Pancreas (tissue), 10 donors: ENCODE results near the gene IRX1. TPM values are rescaled to one million over a fixed set of nuclear protein-coding genes. Genes with fewer than 3 reads are reported as not detected.

Experiments used
- ATAC-seq, 4 donors: fragments of 200-7000 bp; cut with Tn5 transposase; one replicate each; pipeline versions ENCODE4 v1.8.0 to v1.9.1; 2020; ENCODE audit warnings: mild to moderate bottlenecking in 4 of 4, moderate library complexity in 4 of 4
- DNase-seq, 6 donors: peaks; one replicate each; pipeline ENCODE4 v3.0.0-alpha.2; 2020
- FAIRE-seq: peaks from 2 replicates; lab custom pipeline; 2012; peaks lifted over from hg19 to GRCh38; lab: Jason Lieb, UNC
- H3K27ac ChIP-seq, 4 donors: fragments of 200-600 bp; sonication (generic); 1 replicate in 3 of 4; 2 replicates in 1 of 4; pipeline versions ENCODE4 v1.5.0 to v1.8.0; 2020
- H3K27me3 ChIP-seq, 4 donors: fragments of 200-600 bp; one replicate each; pipeline ENCODE4 v1.8.0; 2021
- H3K36me3 ChIP-seq, 3 donors: fragments of 200-600 bp; sonication (generic) in 1 of 3; one replicate each; pipeline versions ENCODE4 v1.5.0 to v1.8.0; 2020 to 2021
- H3K4me1 ChIP-seq, 3 donors: fragments of 200-600 bp; one replicate each; pipeline ENCODE4 v1.8.0; 2021
- H3K4me3 ChIP-seq, 4 donors: fragments of 200-600 bp; sonication (generic) in 2 of 4; one replicate each; pipeline versions ENCODE4 v1.5.0 to v1.8.0; 2020 to 2021
- H3K9me3 ChIP-seq, 4 donors: fragments of 200-600 bp; one replicate each; pipeline ENCODE4 v1.8.0; 2021
- CTCF ChIP-seq, 4 donors: fragments of 200-600 bp; sonication (generic) in 3 of 4; IDR thresholded peaks; one replicate each; pipeline versions ENCODE4 v1.5.0 to v1.8.0; 2021; ENCODE audit warnings: antibody characterized with exemption in 4 of 4
- WGBS, 2 donors: extraction: QIAGEN DNeasy Blood & Tissue Kit; methylation state at CpG; one replicate each; pipeline ENCODE4 v1.1.7; 2013; 5-methylcytosine and 5-hydroxymethylcytosine counted together
- intact Hi-C, 3 donors: fragments of 100-400 bp; cut with DNase I; formaldehyde crosslinking; loops; one replicate each; pipeline versions ENCODE4 v1.11.1 to v1.14.2; 2022
- polyA plus RNA-seq, 2 donors: library from polyadenylated mRNA; stranded (reverse); fragments of 200-250 nt; gene quantifications; one replicate each; pipeline ENCODE4 v1.2.3, GENCODE V29; 2013
- total RNA-seq, 6 donors: library from RNA; stranded (reverse); fragmentation: NEBNext Ultra II Directional in 4 of 6; extraction: Animal tissue kit (Norgen Biotek cat#: 25700) in 4 of 6; gene quantifications; one replicate each; pipeline versions ENCODE4 v1.2.1 to v1.2.4, GENCODE V29; 2021 to 2023
- donor health status: healthy with polysubstance abuse.
- donor health status: DM: no; HTN: no; CAD: no; lungs with moderate emphysema.
- donor health status: DM: no; HTN: no; CAD: no.
- donor health status: control.
- donor health status: control.
- donor health status: Bipolar disorder and iron deficiency.
- donor health status: DM: yes; HTN: yes; CAD: no.
- donor health status: DM: no; HTN: no; CAD: no.
- donor health status: DM: no; HTN: no; CAD: no.
- donor health status: DM: yes; HTN: yes; CAD: no.

The IRX1 gene
- total and polyA plus RNA-seq, 8 donors: 0.09 to 3.4 (median 0.43) TPM; not detected in 1

GRCh38 chr5:3609120-3609681 is 13.6 kb downstream of the IRX1 start:
- H3K9me3 ChIP-seq: no peaks in the 10 kb centered on the region
- H3K36me3 ChIP-seq: no peaks in the 10 kb centered on the region
- H3K4me3 ChIP-seq: no peak overlapping the region
- DNase-seq: no peak
- no peak overlapping the region for H3K27ac ChIP-seq
- peaks cover 0 to 5% (median 0%) of the 10 kb centered on the region in 4 donors for H3K27me3 ChIP-seq
- FAIRE-seq: no peak
- 48 to 57% methylated on average over 18 of the region's 18 CpGs for WGBS, 2 donors
- intact Hi-C loops: no loop called here
- ATAC-seq: no peak
- no peaks in the 10 kb centered on the region for H3K4me1 ChIP-seq
- no peak for TF ChIP-seq CTCF (IDR thresholded peaks at IDR 0.05)

- FAIRE-seq: no peak
- no peak overlapping the region for H3K27ac ChIP-seq
Measured at GRCh38 chr5:3612591-3613042, 17.0 kb downstream of the IRX1 start.

GRCh38 chr5:3613726-3614125 is 18.1 kb downstream of the IRX1 start:
- H3K36me3 ChIP-seq: no peaks in the 10 kb centered on the region
- no peak overlapping the region for H3K27ac ChIP-seq
- no peak for FAIRE-seq
- DNase-seq: no peak
- H3K4me1 ChIP-seq: no peaks in the 10 kb centered on the region
- no peak for ATAC-seq
- no peaks in the 10 kb centered on the region for H3K9me3 ChIP-seq
- H3K27me3 ChIP-seq: no peaks in the 10 kb centered on the region
- no peak overlapping the region for H3K4me3 ChIP-seq
- intact Hi-C loops: no loop called here
- 65 to 68% methylated on average over 10 of the region's 10 CpGs for WGBS, 2 donors
- no peak for TF ChIP-seq CTCF (IDR thresholded peaks at IDR 0.05)

More at GRCh38 chr5:3612591-3613042, 17.0 kb downstream of the IRX1 start:
- intact Hi-C loops: no loop called here
- Histone ChIP-seq H3K4me3 (no peak overlapping the region), H3K4me1 (no peaks in the 10 kb centered on the region), H3K36me3 (no peaks in the 10 kb centered on the region), H3K27me3 (no peaks in the 10 kb centered on the region), H3K9me3 (no peaks in the 10 kb centered on the region)
- 40 to 57% methylated on average over 5 of the region's 5 CpGs for WGBS, 2 donors
- TF ChIP-seq CTCF (IDR thresholded peaks at IDR 0.05): no peak
- DNase-seq (no peak), ATAC-seq (no peak)

GRCh38 chr5:3615217-3615616 is 19.6 kb downstream of the IRX1 start:
- ATAC-seq: no peak
- no peak for DNase-seq
- Histone ChIP-seq H3K4me1 (no peaks in the 10 kb centered on the region), H3K36me3 (no peaks in the 10 kb centered on the region), H3K9me3 (no peaks in the 10 kb centered on the region), H3K27ac (no peak overlapping the region), H3K27me3 (no peaks in the 10 kb centered on the region), H3K4me3 (no peak overlapping the region)
- TF ChIP-seq CTCF (IDR thresholded peaks at IDR 0.05): no peak
- intact Hi-C loops: no loop called here
- 46 to 62% methylated on average over 2 of the region's 2 CpGs for WGBS, 2 donors
- FAIRE-seq: no peak

DNA sequence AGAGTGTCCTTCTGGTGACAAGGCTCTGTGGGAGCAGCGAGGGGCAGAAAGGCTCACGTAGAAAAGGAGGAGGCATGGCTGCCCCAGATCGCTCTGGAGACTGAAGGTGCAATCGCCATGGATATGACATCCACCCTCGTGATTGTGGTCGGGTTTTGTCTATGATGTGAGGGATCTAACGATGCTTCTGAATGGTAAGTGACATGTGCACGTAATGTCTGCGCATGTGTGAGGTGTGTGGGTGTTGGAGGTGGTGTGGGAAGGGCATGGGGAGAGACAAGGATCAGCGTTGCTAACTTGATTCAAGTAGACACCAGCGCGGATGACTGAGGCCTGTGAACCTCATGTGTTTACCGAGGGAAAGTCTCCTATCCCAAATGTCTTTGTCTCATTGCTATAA is 20.2 kb downstream of the IRX1 start:
- H3K27me3 ChIP-seq: no peaks in the 10 kb centered on the region
- ATAC-seq (no peak), FAIRE-seq (no peak), DNase-seq (no peak)
- H3K4me1 ChIP-seq: no peaks in the 10 kb centered on the region
- no peak overlapping the region for H3K27ac ChIP-seq
- no peaks in the 10 kb centered on the region for H3K36me3 ChIP-seq
- H3K4me3 ChIP-seq: no peak overlapping the region
- TF ChIP-seq CTCF (IDR thresholded peaks at IDR 0.05): no peak
- H3K9me3 ChIP-seq: no peaks in the 10 kb centered on the region
- WGBS, 2 donors: 58 to 74% methylated on average over 13 of the region's 13 CpGs
- intact Hi-C loops: no loop called here
